ENCODE results near the gene ZBED4.

The ZBED4 gene

DNA sequence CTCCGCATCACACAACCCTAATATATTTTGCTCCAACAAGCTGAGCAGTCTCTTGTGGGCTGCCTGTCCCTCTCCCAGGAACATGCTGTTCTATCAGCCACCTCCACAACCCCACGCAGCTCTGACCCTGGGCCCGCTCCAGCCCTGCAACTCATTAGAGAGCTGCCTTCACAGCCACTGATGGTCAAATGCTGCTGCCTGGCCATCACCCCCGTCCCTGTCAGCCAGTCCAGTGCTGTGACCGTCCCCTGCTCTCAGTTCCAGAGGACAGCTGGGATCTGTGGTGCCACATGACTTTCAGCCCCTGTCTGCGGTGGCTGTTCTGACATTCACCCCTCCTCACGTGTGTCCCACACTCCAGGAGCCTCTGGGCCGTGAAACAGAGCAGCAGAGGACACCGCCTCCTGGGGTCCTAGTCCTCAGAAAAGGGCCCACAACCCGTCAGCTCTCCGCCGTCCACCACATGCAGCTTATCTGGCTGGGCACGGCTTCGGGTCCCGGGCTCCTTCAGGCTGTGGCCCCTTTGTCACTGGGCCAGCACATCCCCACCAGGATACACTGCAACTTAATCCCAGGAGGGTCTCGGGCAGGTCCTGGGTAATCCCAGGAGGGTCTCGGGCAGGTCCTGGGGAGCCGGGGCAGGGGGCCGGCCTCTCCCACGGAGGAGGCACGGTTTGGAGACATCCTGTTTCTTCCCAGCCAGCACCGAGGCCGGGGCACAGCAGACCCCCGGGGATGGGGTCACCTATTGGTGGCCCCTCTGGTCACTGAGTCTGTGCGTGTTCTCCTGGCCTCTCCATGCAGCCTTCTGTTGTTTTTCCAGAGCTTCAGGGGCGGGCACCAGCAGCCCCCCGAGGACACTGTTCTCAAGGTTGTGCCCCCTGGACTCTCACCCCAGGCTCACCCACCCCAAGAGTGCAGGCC is 79.9 kb downstream of the ZBED4 start:
- no peak for DNase-seq (ENCODE audit: low read depth in 2 of 3, low spot score in 2 of 3)

DNA sequence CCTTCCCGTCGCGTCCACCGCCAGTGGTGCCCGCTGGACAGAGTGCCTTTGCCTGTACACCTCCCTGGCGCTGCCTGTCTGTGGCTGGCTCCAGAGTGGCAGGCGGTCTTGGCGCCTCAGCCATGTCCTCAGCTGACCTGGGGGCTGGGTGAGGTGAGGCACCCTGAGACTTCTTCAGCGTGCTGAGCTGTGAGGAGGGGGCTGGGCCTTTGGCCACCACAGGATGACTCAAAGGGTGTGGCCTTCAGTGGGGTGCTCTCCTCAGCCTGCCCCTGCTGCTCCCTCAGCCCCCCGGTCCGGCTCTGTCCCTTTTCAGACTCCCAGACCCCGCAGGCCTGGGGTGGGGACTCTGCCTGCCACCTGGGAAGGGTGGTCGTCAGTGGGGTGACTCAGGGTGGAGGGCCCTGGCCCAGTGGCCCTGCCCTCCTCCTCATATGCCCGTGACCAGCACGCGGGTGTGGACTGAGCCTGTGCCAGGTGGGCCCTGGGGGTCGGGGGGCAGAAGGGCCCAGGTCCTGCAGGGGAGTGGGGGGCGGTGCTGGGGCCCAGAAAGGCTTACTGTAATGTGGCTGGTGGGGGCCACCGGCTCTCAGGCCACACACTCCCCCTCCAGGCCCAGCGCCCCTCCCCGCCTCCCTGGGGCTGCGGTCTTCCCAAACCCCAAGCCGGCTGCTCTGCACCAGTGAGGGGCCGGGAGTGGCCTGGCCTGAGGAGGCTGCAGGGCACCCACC is 80.7 kb downstream of the ZBED4 start:
- no peak for DNase-seq (ENCODE audit: low read depth in 2 of 3, low spot score in 2 of 3)

DNA sequence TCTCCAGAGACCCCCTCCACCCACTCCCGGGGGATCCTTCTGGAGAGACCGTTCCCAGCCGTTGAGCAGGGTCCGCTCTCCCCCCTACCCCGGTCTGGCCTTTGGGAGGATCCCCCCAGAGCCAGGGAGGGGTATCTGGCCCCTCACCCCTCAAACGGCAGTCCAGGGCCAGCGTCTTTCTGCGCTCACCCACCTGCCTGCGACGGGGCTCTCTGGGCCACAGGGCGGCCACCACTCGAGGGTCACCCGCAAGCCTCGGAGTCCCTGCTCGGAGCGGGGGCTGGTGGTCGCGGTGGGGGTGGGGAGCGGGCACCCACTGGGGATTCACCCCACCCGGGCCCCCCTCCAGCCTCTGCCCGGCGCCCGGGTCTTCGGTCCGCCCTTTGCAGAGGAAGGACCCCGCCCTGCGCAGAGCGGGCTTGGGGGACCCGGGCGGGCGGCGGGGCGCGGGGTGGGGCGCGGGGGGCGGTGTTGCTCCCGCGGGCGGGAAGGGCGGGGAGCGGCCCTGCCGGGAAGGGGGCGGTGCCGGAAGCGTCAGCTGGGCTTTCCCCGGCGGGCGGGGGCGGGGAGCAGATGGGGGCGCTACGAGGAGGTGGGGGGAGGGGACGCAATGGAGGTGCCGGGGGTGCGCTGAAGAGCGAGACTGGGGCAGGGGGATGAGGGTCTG is 81.4 kb downstream of the ZBED4 start:
- peak; percentile 73 to 78 (median 74) for DNase-seq (ENCODE audit: low read depth in 2 of 3, low spot score in 2 of 3)

DNA sequence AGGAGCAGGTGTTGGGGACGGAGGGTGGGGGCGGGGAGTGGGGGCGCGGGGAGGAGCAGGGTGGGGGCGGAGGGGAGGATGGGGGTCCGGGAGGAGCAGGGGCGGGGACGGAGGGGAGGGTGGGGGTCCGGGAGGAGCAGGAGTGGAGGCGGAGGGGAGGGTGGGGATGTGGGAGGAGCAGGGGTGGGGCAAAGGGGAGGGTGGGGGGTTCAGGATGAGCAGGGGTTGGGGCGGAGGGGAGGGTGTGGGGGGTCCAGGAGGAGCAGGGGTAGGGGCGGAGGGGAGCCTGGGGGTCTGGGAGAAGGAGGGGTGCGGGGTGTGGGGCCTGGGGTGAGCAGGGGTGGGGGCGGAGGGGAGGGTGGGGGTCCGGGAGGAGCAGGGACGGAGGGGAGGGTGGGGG is 81.9 kb downstream of the ZBED4 start:
- DNase-seq (ENCODE audit: low read depth in 2 of 3, low spot score in 2 of 3), result no peak

DNA sequence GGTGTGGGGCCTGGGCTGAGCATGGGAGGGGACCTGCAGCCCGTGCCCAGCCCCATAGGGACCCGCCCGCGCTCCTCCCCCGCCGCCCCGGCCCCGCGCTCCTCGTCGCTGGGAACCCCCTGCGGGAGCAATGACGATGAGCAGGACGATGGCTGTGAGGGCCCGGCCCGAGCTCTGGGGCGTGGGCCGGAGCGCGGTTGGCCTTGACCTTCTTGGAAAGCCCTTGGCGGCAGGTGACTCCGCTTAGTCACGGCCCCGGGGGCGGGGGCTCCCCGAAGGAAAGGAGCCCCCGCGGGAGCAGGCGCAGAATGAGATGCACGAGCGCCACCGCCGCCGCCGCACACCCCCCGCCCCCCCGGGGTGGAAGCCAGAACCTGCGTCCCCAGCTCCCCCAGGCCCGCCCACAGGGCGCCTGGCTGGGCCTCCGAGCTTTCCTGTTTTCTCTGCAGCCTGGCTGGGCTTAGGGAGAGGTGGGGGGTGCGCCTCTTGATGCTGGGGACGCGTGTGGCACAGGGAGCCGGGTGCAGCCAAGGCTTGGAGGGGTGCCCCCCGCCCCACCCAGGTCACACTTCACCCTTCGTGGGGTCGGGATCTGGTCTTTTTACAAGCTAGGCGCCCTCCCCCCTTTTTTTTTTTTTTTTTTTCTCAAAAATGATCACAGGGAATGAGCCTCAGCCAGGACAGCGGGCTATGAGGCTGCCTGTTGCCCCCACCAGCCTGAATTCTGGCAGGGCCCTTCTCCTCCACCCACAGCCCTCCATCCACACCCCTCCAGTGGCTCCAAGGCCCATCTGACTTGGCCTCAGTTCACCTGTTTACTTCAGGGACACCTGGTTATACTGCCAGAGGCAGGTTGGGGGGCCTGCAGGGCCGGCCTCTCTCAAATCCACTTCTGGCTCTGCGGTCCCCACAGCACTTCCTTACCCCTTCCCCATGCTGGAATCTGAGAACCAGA is 82.7 kb downstream of the ZBED4 start:
- DNase-seq (ENCODE audit: low read depth in 2 of 3, low spot score in 2 of 3), result peak; percentile 92 to 99 (median 93)

DNA sequence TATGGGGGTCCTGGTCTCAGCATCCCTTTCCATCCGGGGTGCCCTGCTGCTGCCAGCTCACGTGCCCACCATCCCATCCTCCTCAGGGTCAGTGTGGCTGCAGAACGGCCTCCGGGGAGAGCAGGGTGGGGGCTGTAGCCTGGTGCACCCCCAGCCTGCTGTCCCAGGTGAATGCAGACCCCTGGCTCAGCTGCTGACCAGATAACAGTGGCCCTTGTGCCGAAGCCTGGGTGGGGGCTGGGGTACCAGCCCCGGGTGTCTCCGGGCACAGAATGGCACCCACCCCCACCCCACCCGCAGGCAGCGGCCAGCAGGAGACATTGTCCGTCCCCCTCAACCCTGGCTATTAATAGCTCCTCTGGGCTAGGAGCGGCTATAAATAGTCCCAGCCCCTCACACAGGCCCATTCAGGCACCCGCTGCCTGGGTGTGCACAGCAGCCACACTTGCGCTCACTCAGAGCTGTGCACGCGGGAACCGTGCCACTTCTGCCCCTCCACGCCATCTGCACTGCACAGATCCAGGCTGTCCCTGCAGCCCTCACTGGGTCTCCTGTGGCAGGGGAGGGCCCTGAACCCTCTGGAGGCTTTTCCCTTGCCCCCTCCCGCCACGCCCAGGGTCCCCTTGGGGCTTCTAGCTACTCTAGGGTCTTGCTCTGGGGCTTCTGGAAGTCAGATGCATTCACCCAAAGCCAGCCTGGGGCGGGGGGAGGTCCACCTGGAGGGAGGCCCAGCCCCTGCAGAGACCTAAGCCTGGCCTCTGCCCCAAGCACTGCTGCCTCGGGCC is 83.5 kb downstream of the ZBED4 start:
- no peak for DNase-seq (ENCODE audit: low read depth in 2 of 3, low spot score in 2 of 3)

DNA sequence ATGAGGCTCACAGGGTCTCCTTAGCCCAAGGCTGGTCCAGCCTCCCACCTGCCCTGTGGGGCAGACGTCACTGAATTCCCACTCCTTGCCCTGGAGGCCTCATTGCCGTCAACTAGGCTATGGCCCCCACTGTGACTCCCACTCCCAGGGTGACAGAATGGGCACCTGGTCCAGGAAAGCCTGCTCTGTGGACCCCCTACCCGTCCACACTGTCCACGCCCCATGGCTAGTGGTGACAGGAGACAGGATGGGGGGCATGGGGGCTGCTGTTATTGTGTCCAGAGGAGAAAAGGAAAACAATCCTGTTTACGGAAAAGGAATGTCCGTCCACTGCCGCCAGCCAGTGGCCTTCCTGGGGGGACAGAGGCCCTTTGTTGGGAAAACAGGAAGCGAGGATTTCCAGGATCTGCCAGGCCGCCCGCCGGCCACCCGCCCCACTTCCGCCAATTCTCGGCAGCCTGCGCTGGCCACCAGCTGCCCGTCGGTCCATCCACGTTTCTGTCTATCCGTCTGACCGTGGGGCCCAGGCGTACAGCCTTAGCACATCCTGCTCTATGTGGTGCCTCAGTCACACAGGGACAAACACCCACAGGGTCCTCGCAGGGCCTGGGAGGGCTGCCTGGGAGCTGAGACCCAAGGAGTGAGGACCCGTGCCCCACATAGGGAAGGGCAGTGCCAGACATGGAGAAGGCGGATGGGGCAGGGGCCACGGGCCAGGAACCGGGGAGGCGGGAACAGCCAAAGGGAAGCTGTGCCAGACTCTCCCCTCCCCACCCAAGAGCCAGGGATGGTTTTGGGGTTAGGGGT is 84.3 kb downstream of the ZBED4 start:
- DNase-seq (ENCODE audit: low read depth in 2 of 3, low spot score in 2 of 3), result no peak

DNA sequence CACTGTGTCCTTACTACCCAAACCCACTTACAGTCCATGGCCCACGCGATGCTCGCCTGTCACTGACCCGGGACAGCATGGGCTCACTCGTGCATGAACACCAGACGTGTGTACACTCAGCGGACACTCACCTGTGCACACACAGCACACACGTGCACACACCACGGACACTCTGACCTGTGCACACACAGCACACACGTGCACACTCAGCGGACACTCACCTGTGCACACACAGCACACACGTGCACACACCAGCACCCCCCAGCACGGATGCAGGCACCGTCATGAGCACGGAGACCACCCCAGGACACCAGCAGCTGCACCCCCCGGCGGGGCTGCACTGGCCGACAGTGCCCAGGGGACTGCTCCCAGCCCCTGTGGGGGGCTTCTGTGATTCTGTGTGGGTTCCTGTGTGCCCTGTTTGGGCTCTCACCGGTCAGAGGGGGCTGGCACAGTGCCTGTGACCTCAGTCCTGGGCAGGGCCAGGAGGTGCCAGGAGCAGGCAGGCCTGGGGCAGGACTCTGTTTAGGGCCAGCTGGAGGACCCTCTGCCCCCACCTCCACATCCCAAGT is 85.0 kb downstream of the ZBED4 start:
- no peak for DNase-seq (ENCODE audit: low read depth in 2 of 3, low spot score in 2 of 3)
